ENCODE measurements around the gene CYP11A1. TPM values are rescaled to one million over a fixed set of nuclear protein-coding genes. Genes with fewer than 3 reads are reported as not detected.

The CYP11A1 gene
- polyA plus RNA-seq, 3 donors = not detected

DNA sequence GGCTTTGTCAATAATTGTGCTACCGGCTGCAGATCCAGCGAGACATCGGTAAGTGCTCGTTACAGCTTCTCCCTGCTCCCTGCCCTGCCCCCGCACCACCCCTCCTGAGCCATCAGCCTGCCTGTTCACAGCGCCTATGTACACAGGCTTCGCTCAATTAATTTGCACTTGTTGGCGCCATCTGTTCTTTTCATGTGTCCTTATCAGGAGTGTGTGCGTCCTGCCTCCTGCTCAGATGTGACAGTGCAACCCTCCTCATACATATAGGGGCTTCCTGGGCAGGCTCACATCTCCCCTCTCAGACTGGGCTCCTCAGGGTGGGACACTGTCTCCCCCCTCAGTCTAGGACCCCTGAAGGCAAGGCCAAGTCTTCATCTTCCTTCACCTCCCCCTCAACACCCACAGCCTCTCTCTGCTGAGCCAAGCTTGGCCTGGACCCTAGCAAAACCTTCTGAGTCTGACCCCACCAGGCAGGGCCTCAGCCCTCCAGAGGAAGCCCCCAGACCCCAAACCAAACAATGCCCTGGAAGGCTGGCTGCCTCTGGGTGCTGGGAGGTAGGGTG, 54.9 kb downstream of the CYP11A1 start:
- no peaks in the 10 kb centered on the region for H3K36me3 ChIP-seq (replicated peaks in 1 of 2; ENCODE audit: control insufficient read depth in 1 of 2, insufficient read depth in 2 of 2, low read length in 2 of 2)
- H3K9me3 ChIP-seq (replicated peaks in 1 of 2; ENCODE audit: control insufficient read depth in 1 of 2, insufficient read depth in 1 of 2, low read length in 2 of 2) = no peaks in the 10 kb centered on the region
- H3K9ac ChIP-seq (ENCODE audit: insufficient read depth, low read length, poor library complexity, severe bottlenecking) = no peak overlapping the region
- no peak overlapping the region for H3K4me3 ChIP-seq (replicated peaks in 1 of 3; ENCODE audit: low read depth in 2 of 3, low read length in 3 of 3)
- no peaks in the 10 kb centered on the region for H3K36me3 Mint-ChIP-seq
- no peaks in the 10 kb centered on the region for H4K20me1 ChIP-seq (ENCODE audit: insufficient read depth, low read length)
- 98% methylated on average over 8 of the region's 9 CpGs for WGBS (ENCODE audit: insufficient coverage)
- no peak for DNase-seq
- no peaks in the 10 kb centered on the region for H3K79me2 ChIP-seq (ENCODE audit: insufficient read depth, low read length)
- peaks cover 9 to 29% (median 13%) of the 10 kb centered on the region in 3 donors for H3K27me3 Mint-ChIP-seq (ENCODE audit: low read depth in 3 of 3)
- intact Hi-C loops (cut with micrococcal nuclease) = no loop called here
- H3K9me3 Mint-ChIP-seq = no peaks in the 10 kb centered on the region
- no peak overlapping the region for H2AFZ ChIP-seq (ENCODE audit: insufficient read depth, low read depth, low read length, poor library complexity, severe bottlenecking)
- peak overlapping the region in 1 of 7 donors; percentile 15 for H3K27ac Mint-ChIP-seq
- no peaks in the 10 kb centered on the region for H3K4me1 ChIP-seq (ENCODE audit: control insufficient read depth in 1 of 2, insufficient read depth in 2 of 2, low read length in 2 of 2)
- peaks cover 0 to 5% of the 10 kb centered on the region in 2 donors for H3K27me3 ChIP-seq (ENCODE audit: control insufficient read depth in 2 of 2, insufficient read depth in 2 of 2, low read length in 2 of 2)
- no peak overlapping the region for H3K4me3 Mint-ChIP-seq
- no peak overlapping the region for H3K27ac ChIP-seq (ENCODE audit: low read depth in 1 of 2, low read length in 2 of 2)
- H3K4me1 Mint-ChIP-seq = peaks cover 3% of the 10 kb centered on the region
- TF ChIP-seq, protein P1, sequence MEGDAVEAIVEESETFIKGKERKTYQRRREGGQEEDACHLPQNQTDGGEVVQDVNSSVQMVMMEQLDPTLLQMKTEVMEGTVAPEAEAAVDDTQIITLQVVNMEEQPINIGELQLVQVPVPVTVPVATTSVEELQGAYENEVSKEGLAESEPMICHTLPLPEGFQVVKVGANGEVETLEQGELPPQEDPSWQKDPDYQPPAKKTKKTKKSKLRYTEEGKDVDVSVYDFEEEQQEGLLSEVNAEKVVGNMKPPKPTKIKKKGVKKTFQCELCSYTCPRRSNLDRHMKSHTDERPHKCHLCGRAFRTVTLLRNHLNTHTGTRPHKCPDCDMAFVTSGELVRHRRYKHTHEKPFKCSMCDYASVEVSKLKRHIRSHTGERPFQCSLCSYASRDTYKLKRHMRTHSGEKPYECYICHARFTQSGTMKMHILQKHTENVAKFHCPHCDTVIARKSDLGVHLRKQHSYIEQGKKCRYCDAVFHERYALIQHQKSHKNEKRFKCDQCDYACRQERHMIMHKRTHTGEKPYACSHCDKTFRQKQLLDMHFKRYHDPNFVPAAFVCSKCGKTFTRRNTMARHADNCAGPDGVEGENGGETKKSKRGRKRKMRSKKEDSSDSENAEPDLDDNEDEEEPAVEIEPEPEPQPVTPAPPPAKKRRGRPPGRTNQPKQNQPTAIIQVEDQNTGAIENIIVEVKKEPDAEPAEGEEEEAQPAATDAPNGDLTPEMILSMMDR (IDR thresholded peaks at IDR 0.05) = no peak
- no peak overlapping the region for H3K4me2 ChIP-seq (replicated peaks; ENCODE audit: extremely low read depth, low read length, poor library complexity, severe bottlenecking)

DNA sequence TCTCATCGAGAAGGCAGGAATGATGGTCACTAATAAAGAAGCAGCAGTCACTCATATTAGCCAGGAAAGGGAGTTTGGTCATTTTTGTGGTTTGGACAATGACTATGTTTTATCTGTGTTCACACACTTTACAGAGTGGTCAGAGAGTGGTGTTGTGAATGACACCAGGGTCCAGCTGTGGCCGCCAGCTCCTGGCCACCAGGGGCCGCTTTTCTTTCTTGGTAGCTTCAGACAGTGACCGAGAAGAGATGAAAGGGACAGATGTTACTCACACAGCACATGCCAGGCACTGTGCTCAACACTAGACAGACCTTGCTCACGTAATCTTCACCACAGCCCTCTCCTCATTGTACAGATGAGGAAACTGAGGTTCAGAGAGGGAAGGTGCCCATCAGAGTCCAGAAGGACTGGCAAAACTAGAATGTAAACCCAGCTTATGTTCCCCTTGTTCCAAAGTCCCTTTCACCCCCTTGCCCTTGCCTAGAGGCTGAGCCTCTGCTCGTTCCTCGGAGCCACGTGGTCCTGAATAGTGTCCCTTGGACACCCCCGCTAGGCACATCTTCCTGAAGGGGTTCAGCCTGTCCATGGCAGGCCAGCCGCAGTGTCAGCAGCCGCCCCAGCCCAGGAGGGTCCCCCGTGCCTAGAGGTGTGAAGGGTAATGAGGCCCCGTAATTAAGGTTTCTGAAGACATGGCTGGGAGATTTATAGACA, 55.6 kb downstream of the CYP11A1 start:
- Histone ChIP-seq H3K79me2 (ENCODE audit: insufficient read depth, low read length) (no peaks in the 10 kb centered on the region), H4K20me1 (ENCODE audit: insufficient read depth, low read length) (no peaks in the 10 kb centered on the region), H3K4me1 (ENCODE audit: control insufficient read depth in 1 of 2, insufficient read depth in 2 of 2, low read length in 2 of 2) (no peaks in the 10 kb centered on the region), H3K36me3 (replicated peaks in 1 of 2; ENCODE audit: control insufficient read depth in 1 of 2, insufficient read depth in 2 of 2, low read length in 2 of 2) (no peaks in the 10 kb centered on the region), H3K27ac (ENCODE audit: low read depth in 1 of 2, low read length in 2 of 2) (no peak overlapping the region), H3K9ac (ENCODE audit: insufficient read depth, low read length, poor library complexity, severe bottlenecking) (no peak overlapping the region), H3K9me3 (replicated peaks in 1 of 2; ENCODE audit: control insufficient read depth in 1 of 2, insufficient read depth in 1 of 2, low read length in 2 of 2) (no peaks in the 10 kb centered on the region), H3K27me3 (ENCODE audit: control insufficient read depth in 2 of 2, insufficient read depth in 2 of 2, low read length in 2 of 2) (peaks cover 0 to 5% of the 10 kb centered on the region in 2 donors), H3K4me2 (replicated peaks; ENCODE audit: extremely low read depth, low read length, poor library complexity, severe bottlenecking) (no peak overlapping the region), H2AFZ (ENCODE audit: insufficient read depth, low read depth, low read length, poor library complexity, severe bottlenecking) (no peak overlapping the region), H3K4me3 (replicated peaks in 1 of 3; ENCODE audit: low read depth in 2 of 3, low read length in 3 of 3) (no peak overlapping the region)
- TF ChIP-seq, protein P1 (IDR thresholded peaks at IDR 0.05) = no peak
- no peaks in the 10 kb centered on the region for H3K36me3 Mint-ChIP-seq
- peaks cover 3% of the 10 kb centered on the region for H3K4me1 Mint-ChIP-seq
- H3K4me3 Mint-ChIP-seq = no peak overlapping the region
- intact Hi-C loops (cut with micrococcal nuclease) = no loop called here
- H3K27ac Mint-ChIP-seq = no peak overlapping the region
- DNase-seq = no peak
- no peaks in the 10 kb centered on the region for H3K9me3 Mint-ChIP-seq
- peaks cover 8 to 26% (median 13%) of the 10 kb centered on the region in 3 donors for H3K27me3 Mint-ChIP-seq (ENCODE audit: low read depth in 3 of 3)
- WGBS (ENCODE audit: insufficient coverage) = 91% methylated on average over 7 of the region's 13 CpGs
